Smooth muscle cell (in vitro differentiated cells): ENCODE measurements around the gene EMILIN2. TPM values are rescaled to one million over a fixed set of nuclear protein-coding genes. Genes with fewer than 3 reads are reported as not detected.

ENCODE experiments used
- DNase-seq: peaks from one replicate; lab custom pipeline; 2025; ENCODE audit not compliant: unreplicated experiment; lab: John Stamatoyannopoulos, UW
- H2AFZ ChIP-seq: fragments of 200-600 bp; sonication (generic); 2 replicates; pipeline ENCODE4 v1.6.0; 2016; ENCODE audit warnings: antibody characterized with exemption, low read depth, mild to moderate bottlenecking
- H3F3A ChIP-seq: fragments of 200-600 bp; sonication (generic); 2 replicates; pipeline ENCODE4 v1.6.0; 2017; ENCODE audit warnings: antibody characterized with exemption, low read depth
- H3K27ac ChIP-seq: fragments of 200-600 bp; sonication (generic); 2 replicates; pipeline ENCODE4 v1.5.1; 2016; ENCODE audit warnings: low read depth, mild to moderate bottlenecking
- H3K27me3 ChIP-seq: fragments of 200-600 bp; sonication (generic); 2 replicates; pipeline ENCODE4 v1.6.1; 2016; ENCODE audit warnings: low read depth, mild to moderate bottlenecking
- H3K36me3 ChIP-seq: fragments of 200-600 bp; sonication (generic); 2 replicates; pipeline ENCODE4 v1.5.1; 2016; ENCODE audit warnings: low read depth
- H3K4me1 ChIP-seq: fragments of 200-600 bp; sonication (generic); 2 replicates; pipeline ENCODE4 v1.5.1; 2016; ENCODE audit warnings: low read depth
- H3K4me2 ChIP-seq: fragments of 200-600 bp; sonication (generic); 2 replicates; pipeline ENCODE4 v1.6.0; 2016; ENCODE audit warnings: mild to moderate bottlenecking
- H3K4me3 ChIP-seq: fragments of 200-600 bp; sonication (generic); 2 replicates; pipeline ENCODE4 v1.5.1; 2016; ENCODE audit warnings: mild to moderate bottlenecking
- H3K79me2 ChIP-seq: fragments of 200-600 bp; sonication (generic); 2 replicates; pipeline ENCODE4 v1.6.0; 2016; ENCODE audit warnings: low read depth, mild to moderate bottlenecking
- H3K9ac ChIP-seq: fragments of 200-600 bp; sonication (generic); 2 replicates; pipeline ENCODE4 v1.6.0; 2016; ENCODE audit warnings: low read depth
- H3K9me3 ChIP-seq: fragments of 200-600 bp; sonication (generic); replicated peaks from 2 replicates; pipeline ENCODE4 v1.5.1; 2016; ENCODE audit warnings: low read depth
- H4K20me1 ChIP-seq: fragments of 200-600 bp; sonication (generic); 2 replicates; pipeline ENCODE4 v1.6.0; 2016; ENCODE audit warnings: low read depth
- CTCF ChIP-seq: fragments of 200-600 bp; sonication (generic); IDR thresholded peaks from 2 replicates; pipeline ENCODE4 v1.5.1; 2017; ENCODE audit warnings: borderline replicate concordance, mild to moderate bottlenecking, antibody characterized with exemption; ENCODE audit not compliant: insufficient read depth, poor library complexity, severe bottlenecking
- WGBS: methylation state at CpG from one replicate; pipeline ENCODE4 v1.1.7; 2016; ENCODE audit warnings: low lambda C conversion rate; 5-methylcytosine and 5-hydroxymethylcytosine counted together
- polyA plus RNA-seq: library from polyadenylated mRNA; unstranded; fragments of >200 nt; fragmentation: Nextera tagmentation; extraction: Ambion mirVana; gene quantifications from 2 replicates; pipeline ENCODE4 v1.2.1, GENCODE V29; 2016
- total RNA-seq: library from RNA; depleted of rRNA; stranded (reverse); fragments of >200 nt; gene quantifications from 2 replicates; pipeline ENCODE4 v1.2.3, GENCODE V29; 2014

The EMILIN2 gene
- total and polyA plus RNA-seq, 2 experiments from 2014 or later = 6.5 to 22.9 TPM

GRCh38 chr18:2840521-2840920, 6.3 kb upstream of the EMILIN2 start:
- no peak overlapping the region for H2AFZ ChIP-seq
- no peak for TF ChIP-seq CTCF
- no peaks in the 10 kb centered on the region for H4K20me1 ChIP-seq
- no peak for DNase-seq
- H3K4me1 ChIP-seq = no peaks in the 10 kb centered on the region
- 100% methylated on average over 1 of the region's 1 CpG for WGBS
- no peak overlapping the region for H3K4me2 ChIP-seq
- no peak overlapping the region for H3K9ac ChIP-seq
- no peaks in the 10 kb centered on the region for H3K9me3 ChIP-seq
- H3K79me2 ChIP-seq = no peaks in the 10 kb centered on the region
- H3K27ac ChIP-seq = no peak overlapping the region
- no peak overlapping the region for H3K4me3 ChIP-seq
- no peaks in the 10 kb centered on the region for H3K27me3 ChIP-seq
- H3F3A ChIP-seq = no peaks in the 10 kb centered on the region
- H3K36me3 ChIP-seq = no peaks in the 10 kb centered on the region

- 93% methylated on average over 5 of the region's 6 CpGs for WGBS
- H3K9ac ChIP-seq = no peak overlapping the region
- H3K27ac ChIP-seq = no peak overlapping the region
- no peak overlapping the region for H2AFZ ChIP-seq
- no peaks in the 10 kb centered on the region for H4K20me1 ChIP-seq
- H3K79me2 ChIP-seq = no peaks in the 10 kb centered on the region
- no peaks in the 10 kb centered on the region for H3K9me3 ChIP-seq
- H3F3A ChIP-seq = peaks cover 5% of the 10 kb centered on the region
- H3K4me2 ChIP-seq = no peak overlapping the region
- H3K27me3 ChIP-seq = no peaks in the 10 kb centered on the region
- H3K4me3 ChIP-seq = no peak overlapping the region
- DNase-seq = no peak
- H3K36me3 ChIP-seq = no peaks in the 10 kb centered on the region
- H3K4me1 ChIP-seq = no peaks in the 10 kb centered on the region
- no peak for TF ChIP-seq CTCF
Measured at GRCh38 chr18:2843146-2843545, 3.7 kb upstream of the EMILIN2 start.

GRCh38 chr18:2845172-2845571, 1.6 kb upstream of the EMILIN2 start:
- no peak for DNase-seq
- Histone ChIP-seq H3K79me2 (no peaks in the 10 kb centered on the region), H3K4me2 (no peak overlapping the region), H3K4me1 (no peaks in the 10 kb centered on the region), H3K9me3 (no peaks in the 10 kb centered on the region), H3K27me3 (no peaks in the 10 kb centered on the region), H4K20me1 (no peaks in the 10 kb centered on the region), H3K27ac (no peak overlapping the region), H2AFZ (no peak overlapping the region), H3K36me3 (no peaks in the 10 kb centered on the region), H3K4me3 (no peak overlapping the region), H3K9ac (no peak overlapping the region), H3F3A (peaks cover 5% of the 10 kb centered on the region)
- WGBS = 71% methylated on average over 4 of the region's 4 CpGs
- no peak for TF ChIP-seq CTCF

GRCh38 chr18:2847317-2848246, 776 bp downstream of the EMILIN2 start:
- Histone ChIP-seq H3K27ac (no peak overlapping the region), H3K9ac (peak overlapping the region; percentile 50)
- DNase-seq = no peak

More at GRCh38 chr18:2847317-2848246, 776 bp downstream of the EMILIN2 start:
- Histone ChIP-seq H3K36me3 (no peaks in the 10 kb centered on the region), H3K9me3 (no peaks in the 10 kb centered on the region), H3K79me2 (no peaks in the 10 kb centered on the region), H3K4me1 (no peaks in the 10 kb centered on the region), H4K20me1 (no peaks in the 10 kb centered on the region), H3F3A (peaks cover 5% of the 10 kb centered on the region), H3K27me3 (no peaks in the 10 kb centered on the region), H3K4me2 (peak overlapping the region; percentile 97), H3K4me3 (peak overlapping the region; percentile 66), H2AFZ (peak overlapping the region; percentile 93)
- TF ChIP-seq CTCF = no peak
- 1% methylated on average over 49 of the region's 80 CpGs for WGBS
